H1 (cell line): ENCODE measurements around the gene LAMB3. TPM values are rescaled to one million over a fixed set of nuclear protein-coding genes. Genes with fewer than 3 reads are reported as not detected.

Experiments used
- CTCF ChIA-PET: fragments of 300-600 bp; sonication (Branson Sonifier 250); formaldehyde crosslinking; loops from one replicate; lab custom pipeline; 2021; ENCODE audit not compliant: partially characterized antibody; lab: Charles Lee
- POLR2A ChIA-PET: fragments of 300-600 bp; sonication (Branson Sonifier 250); formaldehyde crosslinking; loops from one replicate; lab custom pipeline; 2021; ENCODE audit warnings: inconsistent platforms; ENCODE audit not compliant: partially characterized antibody; lab: Charles Lee
- DNase-seq, 2 experiments: peaks; one replicate each; pipeline versions ENCODE4 v3.0.0 to v3.0.0-alpha.2; 2010 to 2022; ENCODE audit warnings: low spot score in 2 of 2, low read depth in 1 of 2, mixed read lengths in 1 of 2
- FAIRE-seq: peaks from 2 replicates; lab custom pipeline; 2011; peaks lifted over from hg19 to GRCh38; lab: Jason Lieb, UNC
- H2AFZ ChIP-seq: 2 replicates; pipeline ENCODE4 v1.8.1; 2012; ENCODE audit warnings: low read length, inconsistent platforms
- H2AK5ac ChIP-seq: 2 replicates; pipeline ENCODE4 v1.6.1; 2013; ENCODE audit warnings: low read depth, low read length
- H2BK120ac ChIP-seq: replicated peaks from 2 replicates; pipeline ENCODE3; 2013; ENCODE audit warnings: low read depth, low read length, inconsistent platforms
- H2BK12ac ChIP-seq: 2 replicates; pipeline ENCODE4 v1.6.1; 2013; ENCODE audit warnings: low read depth, low read length
- H2BK15ac ChIP-seq: 2 replicates; pipeline ENCODE4 v1.6.1; 2013; ENCODE audit warnings: low read length
- H2BK20ac ChIP-seq: 2 replicates; pipeline ENCODE4 v1.6.1; 2013; ENCODE audit warnings: low read length
- H2BK5ac ChIP-seq: 2 replicates; pipeline ENCODE4 v1.6.1; 2013; ENCODE audit warnings: low read depth, low read length
- H3K14ac ChIP-seq: 2 replicates; pipeline ENCODE4 v1.6.1; 2013; ENCODE audit warnings: inconsistent platforms; ENCODE audit not compliant: insufficient read length
- H3K18ac ChIP-seq: 2 replicates; pipeline ENCODE4 v1.6.1; 2013; ENCODE audit warnings: low read length; ENCODE audit errors: extremely low read depth
- H3K23ac ChIP-seq: 2 replicates; pipeline ENCODE4 v1.6.1; 2013; ENCODE audit warnings: inconsistent platforms; ENCODE audit not compliant: insufficient read length
- H3K23me2 ChIP-seq: 2 replicates; pipeline ENCODE4 v1.6.1; 2013; ENCODE audit warnings: low read depth, low read length
- H3K27ac ChIP-seq: 2 replicates; pipeline ENCODE4 v1.6.1; 2011; ENCODE audit warnings: low read depth, low read length, inconsistent platforms
- H3K27me3 ChIP-seq, 4 experiments: replicated peaks in 1 of 4; 1 replicate in 1 of 4; 2 replicates in 3 of 4; pipeline versions ENCODE4 v1.6.1 to v1.8.1; 2011 to 2013; ENCODE audit warnings: low read length in 3 of 4, mild to moderate bottlenecking in 3 of 4, inconsistent platforms in 2 of 4, mixed read lengths in 2 of 4, moderate library complexity in 1 of 4; ENCODE audit not compliant: control insufficient read depth in 3 of 4, insufficient read depth in 3 of 4; ENCODE audit errors: extremely low read depth in 1 of 4
- H3K36me3 ChIP-seq, 4 experiments: 2 replicates each; pipeline versions ENCODE4 v1.6.1 to v1.8.1; 2011 to 2013; ENCODE audit warnings: mild to moderate bottlenecking in 4 of 4, low read length in 3 of 4, moderate library complexity in 2 of 4, control low read depth in 1 of 4, inconsistent platforms in 1 of 4; ENCODE audit not compliant: insufficient read depth in 4 of 4, control insufficient read depth in 2 of 4
- H3K4ac ChIP-seq: replicated peaks from 2 replicates; pipeline ENCODE3; 2013; ENCODE audit warnings: low read length, low read depth, mixed read lengths, inconsistent platforms; ENCODE audit not compliant: insufficient read length
- H3K4me1 ChIP-seq, 4 experiments: replicated peaks in 1 of 4; 1 replicate in 1 of 4; 2 replicates in 3 of 4; pipeline versions ENCODE4 v1.6.1 to v1.8.1; 2011 to 2013; ENCODE audit warnings: low read length in 3 of 4, inconsistent platforms in 2 of 4, mixed read lengths in 1 of 4; ENCODE audit not compliant: insufficient read depth in 4 of 4, control insufficient read depth in 3 of 4
- H3K4me2 ChIP-seq, 2 experiments: 2 replicates each; pipeline versions ENCODE4 v1.6.1 to v1.8.1; 2011 to 2013; ENCODE audit warnings: low read depth in 2 of 2, low read length in 2 of 2, control low read depth in 1 of 2, inconsistent platforms in 1 of 2, mild to moderate bottlenecking in 1 of 2; ENCODE audit not compliant: insufficient read depth in 1 of 2
- H3K4me3 ChIP-seq, 4 experiments: fragments of 200-600, 300-600 bp in 1 of 4; sonication (generic), shearing (Covaris generic), sonication (Bioruptor Twin) in 1 of 4; 2 replicates each; pipeline versions ENCODE4 v1.5.1 to v1.8.1; 2011 to 2016; ENCODE audit warnings: low read length in 4 of 4, low read depth in 3 of 4, control low read depth in 2 of 4, inconsistent platforms in 2 of 4, mild to moderate bottlenecking in 2 of 4, mixed read lengths in 1 of 4, moderate library complexity in 1 of 4; ENCODE audit not compliant: insufficient read depth in 2 of 4; ENCODE audit errors: extremely low read depth in 1 of 4
- H3K56ac ChIP-seq: replicated peaks from 2 replicates; pipeline ENCODE3; 2013; ENCODE audit warnings: low read depth, mild to moderate bottlenecking, mixed read lengths, low read length, inconsistent platforms; ENCODE audit not compliant: insufficient read length
- H3K79me1 ChIP-seq: 2 replicates; pipeline ENCODE4 v1.6.1; 2013; ENCODE audit warnings: low read depth, low read length, control low read depth
- H3K79me2 ChIP-seq, 2 experiments: 2 replicates each; pipeline versions ENCODE4 v1.6.1 to v1.8.1; 2012 to 2013; ENCODE audit warnings: low read length in 2 of 2, mild to moderate bottlenecking in 2 of 2, inconsistent platforms in 1 of 2; ENCODE audit not compliant: insufficient read depth in 2 of 2, control insufficient read depth in 1 of 2
- H3K9ac ChIP-seq, 4 experiments: replicated peaks in 1 of 4; 1 replicate in 1 of 4; 2 replicates in 3 of 4; pipeline versions ENCODE4 v1.6.1 to v1.8.1; 2011 to 2013; ENCODE audit warnings: low read depth in 3 of 4, low read length in 3 of 4, control low read depth in 2 of 4, mild to moderate bottlenecking in 2 of 4, moderate library complexity in 2 of 4, inconsistent platforms in 1 of 4; ENCODE audit errors: extremely low read depth in 1 of 4
- H3K9me3 ChIP-seq, 2 experiments: 2 replicates each; pipeline versions ENCODE4 v1.6.1 to v1.8.1; 2012 to 2013; ENCODE audit warnings: mild to moderate bottlenecking in 2 of 2, moderate library complexity in 2 of 2, control low read depth in 1 of 2, inconsistent platforms in 1 of 2, low read depth in 1 of 2, low read length in 1 of 2, mixed read lengths in 1 of 2; ENCODE audit not compliant: insufficient read depth in 2 of 2
- H4K20me1 ChIP-seq, 2 experiments: replicated peaks in 1 of 2; 2 replicates each; pipeline versions ENCODE3 to v1.8.1; 2011 to 2013; ENCODE audit warnings: inconsistent platforms in 2 of 2, low read length in 2 of 2, mild to moderate bottlenecking in 1 of 2; ENCODE audit not compliant: insufficient read depth in 2 of 2, control insufficient read depth in 1 of 2
- H4K5ac ChIP-seq: 2 replicates; pipeline ENCODE4 v1.6.1; 2013; ENCODE audit warnings: low read length, low read depth, mixed read lengths, inconsistent platforms; ENCODE audit not compliant: insufficient read length
- H4K8ac ChIP-seq: 2 replicates; pipeline ENCODE4 v1.8.0; 2013; ENCODE audit warnings: mild to moderate bottlenecking, moderate library complexity, low read length, inconsistent platforms; ENCODE audit not compliant: insufficient read depth; ENCODE audit errors: extremely low read depth
- H4K91ac ChIP-seq: replicated peaks from 2 replicates; pipeline ENCODE3; 2013; ENCODE audit warnings: low read length, mixed read lengths, inconsistent platforms; ENCODE audit not compliant: insufficient read length
- BRCA1 ChIP-seq: IDR thresholded peaks from 2 replicates; pipeline ENCODE4 v1.6.1; 2012; ENCODE audit warnings: low read depth, low read length, improper control_type of control experiment
- HDAC2 ChIP-seq, 2 experiments: fragments of 300-600 bp in 1 of 2; sonication (generic) in 1 of 2; IDR thresholded peaks; 2 replicates each; pipeline ENCODE4 v1.6.1; 2011 to 2012; ENCODE audit warnings: low read depth in 2 of 2, low read length in 2 of 2, mild to moderate bottlenecking in 2 of 2, moderate library complexity in 2 of 2, borderline replicate concordance in 1 of 2, inconsistent platforms in 1 of 2
- KDM5A ChIP-seq: fragments of 200-600 bp; IDR thresholded peaks from 2 replicates; pipeline ENCODE4 v1.7.1; 2012; ENCODE audit warnings: mild to moderate bottlenecking, low read length, inconsistent platforms, mixed read lengths
- POLR2A ChIP-seq, 2 experiments: IDR thresholded peaks; 1 replicate in 1 of 2; 2 replicates in 1 of 2; pipeline ENCODE4 v1.6.1; 2011; ENCODE audit warnings: low read depth in 2 of 2, low read length in 2 of 2, mild to moderate bottlenecking in 2 of 2; ENCODE audit errors: control extremely low read depth in 1 of 2
- WGBS, 2 experiments: shearing (Covaris generic) in 1 of 2; methylation state at CpG; one replicate each; pipeline versions ENCODE4 v1.1.6 to v1.1.7; 2013 to 2015; ENCODE audit warnings: low lambda C conversion rate in 2 of 2, mixed read lengths in 2 of 2, inconsistent platforms in 1 of 2, low coverage in 1 of 2, missing lambda C conversion rate in 1 of 2; ENCODE audit not compliant: insufficient replicate concordance in 2 of 2, insufficient coverage in 1 of 2, insufficient read length in 1 of 2; ENCODE audit errors: extremely low coverage in 1 of 2, missing lambda C conversion rate in 1 of 2; 5-methylcytosine and 5-hydroxymethylcytosine counted together
- polyA plus RNA-seq, 7 experiments: library from polyadenylated mRNA; depleted of rRNA in 3 of 7; stranded (reverse) in 5 of 7; unstranded in 2 of 7; fragments of >200 nt in 5 of 7; fragments of 200-250 nt in 2 of 7; gene quantifications; 1 replicate in 5 of 7; 2 replicates in 1 of 7; 4 replicates in 1 of 7; pipeline versions ENCODE4 v1.2.1 to v1.2.3, GENCODE V29; 2011 to 2013; ENCODE audit warnings: missing spikeins in 2 of 7, mixed read lengths in 2 of 7
- total RNA-seq: library from RNA; stranded (reverse); fragmentation: NEBNext Ultra II Directional; extraction: Animal tissue kit (Norgen Biotek cat#: 25700); gene quantifications from 2 replicates; pipeline ENCODE4 v1.2.1, GENCODE V29; 2021

Gene LAMB3
- total and polyA plus RNA-seq, 2 of the 8 experiments (the other 6 are each of a cell fraction or from before 2014, with no cell fraction given), result 0.45 to 0.50 TPM

DNA sequence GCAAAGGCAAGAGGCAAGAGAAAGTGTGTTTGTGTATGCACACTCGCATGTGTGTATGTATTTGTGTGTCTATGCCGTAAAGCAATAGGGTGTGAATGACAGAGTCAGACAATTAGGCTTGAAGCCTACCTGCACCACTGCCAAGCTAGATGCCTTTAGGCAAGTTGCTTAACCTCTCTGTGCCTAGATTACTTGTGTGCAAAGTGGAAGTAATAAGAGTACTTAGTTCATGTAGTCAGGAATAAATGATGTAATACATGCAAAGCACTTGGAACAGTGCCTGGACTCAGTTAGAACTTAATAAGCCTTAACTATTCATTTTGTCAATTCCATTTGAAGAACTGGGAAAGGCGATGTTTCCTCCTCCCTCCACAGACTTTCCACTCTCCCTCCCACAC lies 31.7 kb downstream of the LAMB3 start:
- no peak overlapping the region for H2BK15ac ChIP-seq
- H3K23ac ChIP-seq, result no peak overlapping the region
- WGBS, 2 experiments, result 88% methylated on average over 3 of the region's 3 CpGs; no CpG with 5 or more reads in 1 of the 2 experiments
- no peak overlapping the region for H3K27ac ChIP-seq
- no peak overlapping the region for H2BK5ac ChIP-seq
- FAIRE-seq (no peak), DNase-seq (no peak)
- H3K56ac ChIP-seq, result no peak overlapping the region
- TF ChIP-seq POLR2A (IDR thresholded peaks at IDR 0.05; ENCODE audit: control extremely low read depth in 1 of 2, low read depth in 2 of 2, low read length in 2 of 2) (no peak), KDM5A (no peak), BRCA1 (no peak), HDAC2 (IDR thresholded peaks at IDR 0.05; ENCODE audit: borderline replicate concordance in 1 of 2, low read depth in 2 of 2, low read length in 2 of 2) (no peak)
- no peak overlapping the region for H3K4me3 ChIP-seq
- ChIA-PET CTCF (interaction anchor here (3.6 to 28.8 kb wide), 4 partner anchors 7 to 35 kb away, joined by 22 to 636 read pairs (median 225); partner anchors contain the start of gene CAMK1G), POLR2A (no interaction called here)
- no peaks in the 10 kb centered on the region; a peak in 1 of 7 replicates for H3K4me1 ChIP-seq
- no peaks in the 10 kb centered on the region for H3K36me3 ChIP-seq
- H4K8ac ChIP-seq, result no peak overlapping the region
- H3K4ac ChIP-seq, result no peak overlapping the region
- H3K9me3 ChIP-seq, result no peaks in the 10 kb centered on the region
- no peak overlapping the region for H2AFZ ChIP-seq
- H3K9ac ChIP-seq, result no peak overlapping the region
- H3K4me2 ChIP-seq, result no peak overlapping the region
- no peaks in the 10 kb centered on the region for H3K27me3 ChIP-seq
- no peaks in the 10 kb centered on the region for H3K23me2 ChIP-seq
- no peak overlapping the region for H2BK20ac ChIP-seq
- H2BK12ac ChIP-seq, result no peak overlapping the region
- H3K79me1 ChIP-seq, result no peaks in the 10 kb centered on the region
- H3K14ac ChIP-seq, result no peak overlapping the region
- no peaks in the 10 kb centered on the region for H3K79me2 ChIP-seq
- H2BK120ac ChIP-seq, result no peak overlapping the region
- H4K20me1 ChIP-seq, result no peaks in the 10 kb centered on the region
- H2AK5ac ChIP-seq, result no peak overlapping the region
- no peak overlapping the region for H3K18ac ChIP-seq
- H4K91ac ChIP-seq, result no peak overlapping the region
- H4K5ac ChIP-seq, result no peak overlapping the region
